Gastroesophageal sphincter (tissue), 4 donors: ENCODE measurements around the gene TTC19. TPM values are rescaled to one million over a fixed set of nuclear protein-coding genes. Genes with fewer than 3 reads are reported as not detected.

Source experiments
- ATAC-seq: fragments of 150-250 bp; one replicate; pipeline ENCODE4 v1.9.1; 2016; ENCODE audit warnings: mild to moderate bottlenecking, moderate library complexity
- H3K27ac ChIP-seq, 4 donors: fragments of 200-600 bp; sonication (generic) in 3 of 4; 1 replicate in 3 of 4; 2 replicates in 1 of 4; pipeline ENCODE4 v1.5.1; 2016 to 2019
- H3K27me3 ChIP-seq: fragments of 200-600 bp; sonication (generic); one replicate; pipeline ENCODE4 v1.5.1; 2019
- H3K36me3 ChIP-seq, 2 donors: fragments of 200-600 bp; sonication (generic); one replicate each; pipeline ENCODE4 v1.5.1; 2019; ENCODE audit warnings: control low read depth in 1 of 2
- H3K4me1 ChIP-seq, 3 donors: fragments of 200-600 bp; sonication (generic); 1 replicate in 2 of 3; 2 replicates in 1 of 3; pipeline ENCODE4 v1.5.1; 2016 to 2019; ENCODE audit warnings: control low read depth in 2 of 3
- H3K4me3 ChIP-seq, 2 donors: fragments of 200-600 bp; sonication (generic); one replicate each; pipeline ENCODE4 v1.5.1; 2019; ENCODE audit warnings: mild to moderate bottlenecking in 1 of 2, moderate library complexity in 1 of 2
- H3K9me3 ChIP-seq, 3 donors: fragments of 200-600 bp; sonication (generic); one replicate each; pipeline ENCODE4 v1.5.1; 2017 to 2019; ENCODE audit warnings: control low read depth in 2 of 3
- EP300 ChIP-seq: sonication (generic); formaldehyde crosslinking; IDR thresholded peaks from one replicate; pipeline ENCODE4 v1.6.1; 2017; ENCODE audit warnings: antibody characterized with exemption, mild to moderate bottlenecking
- POLR2A ChIP-seq, 2 donors: fragments of 450-650 bp; IDR thresholded peaks; one replicate each; pipeline ENCODE4 v1.6.1; 2017; ENCODE audit warnings: antibody characterized with exemption in 2 of 2, mild to moderate bottlenecking in 2 of 2, moderate library complexity in 1 of 2
- POLR2AphosphoS5 ChIP-seq: sonication (generic); formaldehyde crosslinking; IDR thresholded peaks from one replicate; pipeline ENCODE4 v1.6.1; 2017; ENCODE audit warnings: antibody characterized with exemption
- WGBS, 2 donors: methylation state at CpG; one replicate each; pipeline ENCODE4 v1.1.5; 2018; ENCODE audit warnings: low coverage in 1 of 2; 5-methylcytosine and 5-hydroxymethylcytosine counted together
- total RNA-seq, 4 donors: library from RNA; depleted of rRNA; stranded (reverse); fragments of >200 nt; gene quantifications; one replicate each; pipeline ENCODE4 v1.1.0, GENCODE V29; 2016
- TF ChIP-seq, protein P1 (sequence below), 4 experiments: fragments of 200-600 bp in 2 of 4; fragments of 450-650 bp in 2 of 4; sonication (generic) in 1 of 4; IDR thresholded peaks; one replicate each; pipeline ENCODE4 v1.5.1; 2017 to 2019; ENCODE audit warnings: antibody characterized with exemption in 4 of 4, mild to moderate bottlenecking in 2 of 4, moderate library complexity in 2 of 4

The TTC19 gene
- total RNA-seq, 4 donors from 2014 or later = 22.1 to 57.1 (median 40.0) TPM

DNA sequence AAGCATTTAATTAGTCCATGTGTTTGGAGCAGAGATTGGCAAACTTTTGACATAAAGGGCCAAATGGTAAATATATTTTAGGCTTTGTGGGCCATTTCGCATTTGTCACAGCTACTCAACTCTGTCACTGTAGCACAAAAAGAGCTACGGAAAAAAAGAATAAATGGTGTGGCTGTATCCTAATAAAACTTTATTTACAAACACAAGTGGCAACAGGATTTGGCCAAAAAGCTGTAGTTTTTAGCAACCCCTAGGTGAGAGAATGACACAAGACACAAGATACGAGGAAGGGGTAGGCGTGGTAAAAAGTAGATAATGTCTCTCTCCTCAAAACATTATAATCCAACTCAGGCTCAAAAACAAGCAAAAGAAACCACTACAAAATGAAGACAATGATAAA, 66.5 kb downstream of the TTC19 start:
- TF ChIP-seq POLR2A (IDR thresholded peaks at IDR 0.05) = no peak
- TF ChIP-seq, protein P1, sequence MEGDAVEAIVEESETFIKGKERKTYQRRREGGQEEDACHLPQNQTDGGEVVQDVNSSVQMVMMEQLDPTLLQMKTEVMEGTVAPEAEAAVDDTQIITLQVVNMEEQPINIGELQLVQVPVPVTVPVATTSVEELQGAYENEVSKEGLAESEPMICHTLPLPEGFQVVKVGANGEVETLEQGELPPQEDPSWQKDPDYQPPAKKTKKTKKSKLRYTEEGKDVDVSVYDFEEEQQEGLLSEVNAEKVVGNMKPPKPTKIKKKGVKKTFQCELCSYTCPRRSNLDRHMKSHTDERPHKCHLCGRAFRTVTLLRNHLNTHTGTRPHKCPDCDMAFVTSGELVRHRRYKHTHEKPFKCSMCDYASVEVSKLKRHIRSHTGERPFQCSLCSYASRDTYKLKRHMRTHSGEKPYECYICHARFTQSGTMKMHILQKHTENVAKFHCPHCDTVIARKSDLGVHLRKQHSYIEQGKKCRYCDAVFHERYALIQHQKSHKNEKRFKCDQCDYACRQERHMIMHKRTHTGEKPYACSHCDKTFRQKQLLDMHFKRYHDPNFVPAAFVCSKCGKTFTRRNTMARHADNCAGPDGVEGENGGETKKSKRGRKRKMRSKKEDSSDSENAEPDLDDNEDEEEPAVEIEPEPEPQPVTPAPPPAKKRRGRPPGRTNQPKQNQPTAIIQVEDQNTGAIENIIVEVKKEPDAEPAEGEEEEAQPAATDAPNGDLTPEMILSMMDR (IDR thresholded peaks at IDR 0.05) = no peak
- no peak for TF ChIP-seq EP300
- no peak for TF ChIP-seq POLR2AphosphoS5
- WGBS, 2 donors = 95 to 96% methylated on average over 3 to 4 of the region's 4 CpGs
- Histone ChIP-seq H3K9me3 (no peaks in the 10 kb centered on the region), H3K4me1 (peaks cover 0 to 19% (median 0%) of the 10 kb centered on the region in 3 donors), H3K4me3 (no peak overlapping the region), H3K36me3 (peaks cover 4 to 91% of the 10 kb centered on the region in 2 donors), H3K27ac (no peak overlapping the region), H3K27me3 (no peaks in the 10 kb centered on the region)
- no peak for ATAC-seq

DNA sequence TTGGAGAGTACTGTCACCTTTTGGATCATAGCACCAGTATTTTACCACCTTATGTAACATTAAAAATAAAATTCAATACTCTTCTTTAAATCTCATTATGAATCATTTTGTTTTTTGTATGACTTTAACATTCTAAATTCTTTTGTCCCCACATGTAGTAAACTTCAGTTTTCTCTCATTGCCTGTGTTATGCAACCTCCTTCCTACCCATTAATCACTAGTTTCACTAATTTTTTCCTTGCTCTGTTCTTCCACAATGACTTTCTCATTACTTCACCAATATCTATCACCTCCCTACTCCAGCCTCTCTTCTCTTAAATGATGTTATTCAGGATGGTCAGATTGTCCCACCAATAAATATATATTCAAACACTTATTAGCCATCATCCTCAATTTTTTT, 68.7 kb downstream of the TTC19 start:
- ATAC-seq = no peak
- H3K27ac ChIP-seq = no peak overlapping the region

GRCh38 chr17:16072031-16072430, 72.4 kb downstream of the TTC19 start:
- TF ChIP-seq, protein P1 (IDR thresholded peaks at IDR 0.05) = no peak
- no peak for TF ChIP-seq POLR2A (IDR thresholded peaks at IDR 0.05)
- no peak for TF ChIP-seq POLR2AphosphoS5
- TF ChIP-seq EP300 = no peak
- no peak overlapping the region for H3K4me3 ChIP-seq
- no peak overlapping the region for H3K27ac ChIP-seq
- peaks cover 0 to 15% (median 0%) of the 10 kb centered on the region in 3 donors for H3K4me1 ChIP-seq
- H3K9me3 ChIP-seq = no peaks in the 10 kb centered on the region
- no peak for ATAC-seq
- 91 to 100% methylated on average over 1 of the region's 1 CpG for WGBS, 2 donors
- H3K27me3 ChIP-seq = no peaks in the 10 kb centered on the region
- peaks cover 8 to 90% of the 10 kb centered on the region in 2 donors for H3K36me3 ChIP-seq

More for the DNA sequence above, 68.7 kb downstream of the TTC19 start:
- Histone ChIP-seq H3K36me3 (peaks cover 8 to 90% of the 10 kb centered on the region in 2 donors), H3K9me3 (no peaks in the 10 kb centered on the region), H3K27me3 (no peaks in the 10 kb centered on the region), H3K4me3 (no peak overlapping the region), H3K4me1 (peaks cover 0 to 19% (median 0%) of the 10 kb centered on the region in 3 donors)
- TF ChIP-seq EP300 (no peak), POLR2AphosphoS5 (peak; percentile 16)

- TF ChIP-seq POLR2AphosphoS5 (no peak), EP300 (no peak), POLR2A (IDR thresholded peaks at IDR 0.05) (no peak)
- TF ChIP-seq, protein P1 (IDR thresholded peaks at IDR 0.05) = no peak
Observed at GRCh38 chr17:16073845-16074244, 74.2 kb downstream of the TTC19 start.

DNA sequence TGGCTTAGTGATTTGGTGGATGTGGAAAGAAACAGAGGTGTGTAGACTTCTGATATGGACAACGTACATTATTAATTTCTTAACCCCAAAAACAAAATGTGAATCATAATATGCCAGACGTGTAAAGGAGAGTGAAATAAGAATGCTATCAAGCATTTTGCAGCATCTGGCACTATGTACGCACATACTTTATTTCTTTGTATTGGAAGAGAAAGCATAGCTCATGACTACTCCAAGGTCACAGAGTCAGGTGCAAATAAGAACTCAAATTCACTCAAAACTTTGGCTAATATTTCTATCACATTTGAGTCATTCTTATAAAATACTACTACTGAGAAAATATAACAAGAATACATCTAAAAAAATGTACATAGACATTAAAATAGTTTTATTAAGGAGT, 74.8 kb downstream of the TTC19 start:
- TF ChIP-seq EP300 = no peak
- TF ChIP-seq POLR2A (IDR thresholded peaks at IDR 0.05) = no peak
- TF ChIP-seq POLR2AphosphoS5 = no peak
- TF ChIP-seq, protein P1 (IDR thresholded peaks at IDR 0.05) = no peak
- no peak overlapping the region for H3K4me3 ChIP-seq
- WGBS, 2 donors = 88 to 96% methylated on average over 3 of the region's 3 CpGs
- no peak overlapping the region for H3K27ac ChIP-seq
- peaks cover 8 to 92% of the 10 kb centered on the region in 2 donors for H3K36me3 ChIP-seq
- no peaks in the 10 kb centered on the region for H3K4me1 ChIP-seq
- no peak for ATAC-seq
- H3K27me3 ChIP-seq = no peaks in the 10 kb centered on the region
- no peaks in the 10 kb centered on the region for H3K9me3 ChIP-seq

More at GRCh38 chr17:16073845-16074244, 74.2 kb downstream of the TTC19 start:
- Histone ChIP-seq H3K4me1 (no peaks in the 10 kb centered on the region), H3K4me3 (no peak overlapping the region), H3K27me3 (no peaks in the 10 kb centered on the region), H3K27ac (no peak overlapping the region), H3K36me3 (peaks cover 8 to 92% of the 10 kb centered on the region in 2 donors), H3K9me3 (no peaks in the 10 kb centered on the region)
- 78 to 87% methylated on average over 3 to 4 of the region's 4 CpGs for WGBS, 2 donors
- no peak for ATAC-seq
